ENCODE data around the gene SLC35E1.

The SLC35E1 gene

GRCh38 chr19:16541526-16542044 is 30.6 kb downstream of the SLC35E1 start:
- peak overlapping the region; percentile 95 to 97 for H3K4me3 ChIP-seq (replicated peaks in 1 of 2; ENCODE audit: low read depth in 2 of 2, low read length in 2 of 2)
- TF ChIP-seq CTCF (IDR thresholded peaks at IDR 0.05; ENCODE audit: low read depth, low read length) = no peak
- DNase-seq (ENCODE audit: low read depth in 2 of 2) = peak; percentile 13 to 19

- no peak for TF ChIP-seq CTCF (IDR thresholded peaks at IDR 0.05; ENCODE audit: low read depth, low read length)
- H3K4me3 ChIP-seq (replicated peaks in 1 of 2; ENCODE audit: low read depth in 2 of 2, low read length in 2 of 2) = peak overlapping the region; percentile 95 to 97
- DNase-seq (ENCODE audit: low read depth in 2 of 2) = no peak
These were observed 31.3 kb downstream of the SLC35E1 start for GRCh38 chr19:16540948-16541347.

- no peak for DNase-seq (ENCODE audit: low read depth in 2 of 2)
- no peak overlapping the region for H3K4me3 ChIP-seq (replicated peaks in 1 of 2; ENCODE audit: low read depth in 2 of 2, low read length in 2 of 2)
- TF ChIP-seq CTCF (IDR thresholded peaks at IDR 0.05; ENCODE audit: low read depth, low read length) = no peak
These were observed 35.1 kb downstream of the SLC35E1 start for GRCh38 chr19:16537111-16537510.

- no peak overlapping the region for H3K4me3 ChIP-seq (replicated peaks in 1 of 2; ENCODE audit: low read depth in 2 of 2, low read length in 2 of 2)
- no peak for TF ChIP-seq CTCF (IDR thresholded peaks at IDR 0.05; ENCODE audit: low read depth, low read length)
- no peak for DNase-seq (ENCODE audit: low read depth in 2 of 2)
These were observed 36.1 kb downstream of the SLC35E1 start for GRCh38 chr19:16536130-16536529.

- no peak for TF ChIP-seq CTCF (IDR thresholded peaks at IDR 0.05; ENCODE audit: low read depth, low read length)
- no peak overlapping the region for H3K4me3 ChIP-seq (replicated peaks in 1 of 2; ENCODE audit: low read depth in 2 of 2, low read length in 2 of 2)
- DNase-seq (ENCODE audit: low read depth in 2 of 2) = no peak
These were observed 36.8 kb downstream of the SLC35E1 start for GRCh38 chr19:16535381-16535780.

GRCh38 chr19:16532440-16533234 is 39.6 kb downstream of the SLC35E1 start:
- no peak for TF ChIP-seq CTCF (IDR thresholded peaks at IDR 0.05; ENCODE audit: low read depth, low read length)
- no peak overlapping the region for H3K4me3 ChIP-seq (replicated peaks in 1 of 2; ENCODE audit: low read depth in 2 of 2, low read length in 2 of 2)
- DNase-seq (ENCODE audit: low read depth in 2 of 2) = no peak

- no peak overlapping the region for H3K4me3 ChIP-seq (replicated peaks in 1 of 2; ENCODE audit: low read depth in 2 of 2, low read length in 2 of 2)
- TF ChIP-seq CTCF (IDR thresholded peaks at IDR 0.05; ENCODE audit: low read depth, low read length) = no peak
- no peak for DNase-seq (ENCODE audit: low read depth in 2 of 2)
These were observed 40.9 kb downstream of the SLC35E1 start for GRCh38 chr19:16531380-16531669.

All from cardiac fibroblast (primary cell).